GM23248 (cell line): ENCODE data around the gene ELP5. TPM values are rescaled to one million over a fixed set of nuclear protein-coding genes. Genes with fewer than 3 reads are reported as not detected.

Source experiments
- DNase-seq: peaks from one replicate; pipeline ENCODE4 v3.0.0-alpha.2; 2015
- H2AFZ ChIP-seq: fragments of 200-600 bp; sonication (generic); 2 replicates; pipeline ENCODE4 v1.6.1; 2016; ENCODE audit warnings: antibody characterized with exemption
- H3F3A ChIP-seq: fragments of 200-600 bp; sonication (generic); 2 replicates; pipeline ENCODE4 v1.6.1; 2016; ENCODE audit warnings: mild to moderate bottlenecking, antibody characterized with exemption, mixed run types; ENCODE audit not compliant: insufficient read depth
- H3K27ac ChIP-seq: fragments of 200-600 bp; sonication (generic); 2 replicates; pipeline ENCODE4 v1.5.1; 2016; ENCODE audit warnings: mild to moderate bottlenecking
- H3K27me3 ChIP-seq: fragments of 200-600 bp; sonication (generic); replicated peaks from 2 replicates; pipeline ENCODE4 v1.6.1; 2016; ENCODE audit warnings: mild to moderate bottlenecking; ENCODE audit not compliant: insufficient read depth
- H3K36me3 ChIP-seq: fragments of 200-600 bp; sonication (generic); 2 replicates; pipeline ENCODE4 v1.6.1; 2016; ENCODE audit warnings: low read depth, mild to moderate bottlenecking
- H3K4me1 ChIP-seq: fragments of 200-600 bp; sonication (generic); 2 replicates; pipeline ENCODE4 v1.6.1; 2016; ENCODE audit warnings: mild to moderate bottlenecking; ENCODE audit not compliant: insufficient read depth
- H3K4me2 ChIP-seq: fragments of 200-600 bp; sonication (generic); one replicate; pipeline ENCODE4 v1.6.1; 2016; ENCODE audit warnings: mild to moderate bottlenecking; ENCODE audit not compliant: unreplicated experiment
- H3K4me3 ChIP-seq: fragments of 200-600 bp; sonication (generic); 2 replicates; pipeline ENCODE4 v1.5.1; 2016; ENCODE audit warnings: mild to moderate bottlenecking
- H3K79me2 ChIP-seq: fragments of 200-600 bp; sonication (generic); 2 replicates; pipeline ENCODE4 v1.6.1; 2016; ENCODE audit warnings: mild to moderate bottlenecking; ENCODE audit not compliant: insufficient read depth
- H3K9ac ChIP-seq: fragments of 200-600 bp; sonication (generic); 2 replicates; pipeline ENCODE4 v1.6.1; 2016; ENCODE audit warnings: mild to moderate bottlenecking
- H3K9me2 ChIP-seq: fragments of 200-600 bp; sonication (generic); 2 replicates; pipeline ENCODE4 v1.6.1; 2016; ENCODE audit warnings: mixed run types, mild to moderate bottlenecking, moderate library complexity; ENCODE audit not compliant: insufficient read depth
- H3K9me3 ChIP-seq: fragments of 200-600 bp; sonication (generic); one replicate; pipeline ENCODE4 v1.6.1; 2017; ENCODE audit warnings: low read depth
- H4K20me1 ChIP-seq: fragments of 200-600 bp; sonication (generic); 2 replicates; pipeline ENCODE4 v1.6.0; 2016; ENCODE audit not compliant: insufficient read depth
- EZH2 ChIP-seq: fragments of 200-600 bp; sonication (generic); IDR thresholded peaks from 2 replicates; pipeline ENCODE4 v1.6.1; 2018; ENCODE audit warnings: antibody characterized with exemption, mild to moderate bottlenecking; ENCODE audit not compliant: insufficient read depth, poor library complexity, severe bottlenecking
- EZH2phosphoT487 ChIP-seq: fragments of 200-600 bp; sonication (generic); IDR thresholded peaks from 2 replicates; pipeline ENCODE4 v1.6.1; 2018; ENCODE audit warnings: antibody characterized with exemption, moderate library complexity, mild to moderate bottlenecking, low read depth; ENCODE audit not compliant: insufficient read depth
- WGBS, 2 experiments: methylation state at CpG; one replicate each; pipeline ENCODE4 v1.1.6; 2015 to 2017; ENCODE audit warnings: low lambda C conversion rate in 2 of 2, low coverage in 1 of 2; ENCODE audit errors: missing lambda C conversion rate in 2 of 2; 5-methylcytosine and 5-hydroxymethylcytosine counted together
- in situ Hi-C: fragments of 300-500 bp; cut with MboI; formaldehyde crosslinking; loops from 2 replicates; pipeline ENCODE4 v1.15.0; 2020
- polyA plus RNA-seq: library from polyadenylated mRNA; unstranded; fragments of >200 nt; fragmentation: Nextera tagmentation; extraction: Ambion mirVana; gene quantifications from 2 replicates; pipeline ENCODE4 v1.2.1, GENCODE V29; 2016
- total RNA-seq: library from RNA; depleted of rRNA; stranded (reverse); fragments of >200 nt; shearing (Covaris generic); gene quantifications from 2 replicates; pipeline ENCODE4 v1.2.3, GENCODE V29; 2014

The ELP5 gene
- total and polyA plus RNA-seq, 2 experiments from 2014 or later: 32.9 to 34.8 TPM

DNA sequence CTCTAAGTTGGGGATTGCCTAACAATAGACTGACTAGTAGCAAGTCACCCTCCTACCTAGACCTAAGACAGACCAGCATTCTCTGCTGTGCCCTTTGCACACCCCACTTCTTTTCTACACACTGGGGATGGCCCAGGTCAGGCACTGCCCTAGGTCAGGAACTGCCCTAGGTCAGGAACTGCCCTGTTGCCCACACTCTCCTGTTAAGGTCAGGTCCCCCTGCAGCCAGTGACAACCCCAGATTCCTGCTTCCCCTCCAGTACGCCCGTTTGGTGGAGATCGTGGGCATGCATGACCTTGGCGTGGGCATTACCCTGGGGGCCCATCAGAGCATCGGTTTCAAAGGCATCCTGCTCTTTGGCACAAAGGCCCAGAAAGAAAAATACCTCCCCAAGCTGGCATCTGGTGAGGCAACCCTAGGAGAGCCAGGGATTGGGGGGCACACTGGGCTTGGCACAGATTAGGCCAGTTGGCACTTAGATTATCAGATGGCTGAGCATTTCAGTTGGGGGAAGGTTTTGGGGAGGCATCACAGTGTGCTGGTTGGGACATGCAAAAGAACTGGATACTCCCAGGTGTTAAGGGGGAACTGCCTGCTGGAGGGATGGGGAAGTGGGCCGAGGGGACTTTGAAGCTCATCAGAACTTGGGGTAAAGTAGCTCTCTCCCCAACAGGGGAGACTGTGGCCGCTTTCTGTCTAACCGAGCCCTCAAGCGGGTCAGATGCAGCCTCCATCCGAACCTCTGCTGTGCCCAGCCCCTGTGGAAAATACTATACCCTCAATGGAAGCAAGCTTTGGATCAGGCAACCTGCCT is 30.5 kb upstream of the ELP5 start:
- Histone ChIP-seq H3K9me3 (no peaks in the 10 kb centered on the region), H3F3A (peaks cover 23% of the 10 kb centered on the region; the same call in 1 of the 2 replicates), H3K27ac (peak overlapping the region; percentile 86), H3K9me2 (no peaks in the 10 kb centered on the region), H3K36me3 (peaks cover 21% of the 10 kb centered on the region; the same call in 1 of the 2 replicates), H3K27me3 (no peaks in the 10 kb centered on the region), H4K20me1 (no peaks in the 10 kb centered on the region), H2AFZ (no peak overlapping the region), H3K9ac (peak overlapping the region; percentile 91; the same call in 1 of the 2 replicates), H3K4me3 (peak overlapping the region; percentile 81), H3K4me1 (peaks cover 18% of the 10 kb centered on the region; the same call in 1 of the 2 replicates), H3K4me2 (peak overlapping the region; percentile 91), H3K79me2 (peaks cover 42% of the 10 kb centered on the region)
- WGBS, 2 experiments: 65% methylated on average over 10 of the region's 10 CpGs
- TF ChIP-seq EZH2phosphoT487 (no peak), EZH2 (no peak)
- DNase-seq: no peak
- in situ Hi-C loops: no loop called here

DNA sequence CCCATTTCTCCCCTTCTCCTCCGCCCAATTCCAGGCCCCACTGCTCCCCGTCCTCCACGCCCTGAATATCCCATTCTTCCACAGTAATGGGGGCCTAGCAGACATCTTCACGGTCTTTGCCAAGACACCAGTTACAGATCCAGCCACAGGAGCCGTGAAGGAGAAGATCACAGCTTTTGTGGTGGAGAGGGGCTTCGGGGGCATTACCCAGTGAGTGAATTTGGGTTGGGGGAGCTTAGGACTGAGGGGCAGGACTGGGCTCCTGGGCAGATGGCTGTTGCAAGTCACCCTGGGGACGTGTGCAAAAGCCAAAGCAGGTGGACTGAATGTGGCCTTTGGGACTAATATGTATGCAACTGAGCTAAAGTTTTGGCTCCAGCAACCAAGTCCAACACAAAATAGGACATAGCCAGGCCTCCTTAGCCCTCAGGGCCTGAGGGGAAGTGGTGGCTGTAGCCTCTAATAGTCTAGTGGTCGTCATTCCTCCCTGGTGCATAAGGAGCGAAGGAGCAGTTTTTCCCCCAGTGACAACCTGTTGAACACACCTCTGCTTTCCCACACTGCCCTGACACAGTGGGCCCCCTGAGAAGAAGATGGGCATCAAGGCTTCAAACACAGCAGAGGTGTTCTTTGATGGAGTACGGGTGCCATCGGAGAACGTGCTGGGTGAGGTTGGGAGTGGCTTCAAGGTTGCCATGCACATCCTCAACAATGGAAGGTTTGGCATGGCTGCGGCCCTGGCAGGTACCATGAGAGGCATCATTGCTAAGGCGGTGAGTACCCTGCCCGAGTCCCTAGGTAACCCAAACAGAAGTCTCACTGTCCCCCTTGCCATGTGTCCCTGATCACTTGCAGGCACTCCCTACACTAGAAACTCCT is 29.7 kb upstream of the ELP5 start:
- peaks cover 21% of the 10 kb centered on the region; the same call in 1 of the 2 replicates for H3F3A ChIP-seq
- peaks cover 15% of the 10 kb centered on the region; the same call in 1 of the 2 replicates for H3K4me1 ChIP-seq
- no peak for DNase-seq
- in situ Hi-C loops: no loop called here
- H3K79me2 ChIP-seq: peaks cover 36% of the 10 kb centered on the region
- no peak overlapping the region for H3K4me3 ChIP-seq
- WGBS, 2 experiments: 76 to 80% methylated on average over 15 of the region's 15 CpGs
- no peak overlapping the region for H2AFZ ChIP-seq
- H3K27ac ChIP-seq: no peak overlapping the region
- no peak overlapping the region for H3K4me2 ChIP-seq
- TF ChIP-seq EZH2phosphoT487: no peak
- no peak for TF ChIP-seq EZH2
- H3K36me3 ChIP-seq: peaks cover 21% of the 10 kb centered on the region; the same call in 1 of the 2 replicates
- no peaks in the 10 kb centered on the region for H3K9me2 ChIP-seq
- H3K27me3 ChIP-seq: no peaks in the 10 kb centered on the region
- H3K9ac ChIP-seq: peak overlapping the region; percentile 91; the same call in 1 of the 2 replicates
- H3K9me3 ChIP-seq: no peaks in the 10 kb centered on the region
- H4K20me1 ChIP-seq: no peaks in the 10 kb centered on the region

DNA sequence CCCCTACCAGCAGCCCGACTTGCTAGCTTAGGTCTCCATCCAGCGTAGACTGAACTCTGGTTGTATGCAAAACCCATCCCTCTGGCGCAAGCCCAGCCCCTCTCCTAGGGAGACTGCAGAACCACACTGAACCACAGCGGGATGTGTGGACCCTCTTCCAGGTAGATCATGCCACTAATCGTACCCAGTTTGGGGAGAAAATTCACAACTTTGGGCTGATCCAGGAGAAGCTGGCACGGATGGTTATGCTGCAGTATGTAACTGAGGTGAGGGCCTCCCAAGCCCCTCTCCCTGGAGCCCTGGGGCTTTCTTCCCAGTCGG is 29.1 kb upstream of the ELP5 start:
- peaks cover 11% of the 10 kb centered on the region; the same call in 1 of the 2 replicates for H3K4me1 ChIP-seq

DNA sequence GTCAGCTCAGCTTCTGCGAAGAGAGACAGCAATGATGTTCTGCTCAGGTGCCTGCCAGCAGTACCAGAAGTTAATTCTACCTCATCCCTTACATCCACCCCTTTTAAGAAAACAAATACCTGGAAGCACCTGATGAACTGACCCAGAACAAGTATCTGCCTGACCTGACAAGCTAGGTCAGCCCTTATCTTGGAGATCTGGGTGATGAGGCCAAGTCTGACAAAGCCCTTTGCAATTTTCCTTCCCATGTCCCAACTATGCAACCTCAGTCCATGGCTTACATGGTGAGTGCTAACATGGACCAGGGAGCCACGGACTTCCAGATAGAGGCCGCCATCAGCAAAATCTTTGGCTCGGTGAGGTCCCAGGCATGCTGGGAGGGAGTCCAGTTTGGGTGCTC is 28.6 kb upstream of the ELP5 start:
- Histone ChIP-seq H3K9me2 (no peaks in the 10 kb centered on the region), H2AFZ (no peak overlapping the region), H3K9me3 (no peaks in the 10 kb centered on the region), H3K36me3 (peaks cover 21% of the 10 kb centered on the region; the same call in 1 of the 2 replicates), H3F3A (peaks cover 21% of the 10 kb centered on the region; the same call in 1 of the 2 replicates), H3K4me1 (0 out of 2 replicates have a peak, but pooled peaks cover 7% of the 10 kb centered on the region), H3K27me3 (no peaks in the 10 kb centered on the region), H3K79me2 (peaks cover 32% of the 10 kb centered on the region), H3K9ac (no peak overlapping the region), H3K27ac (no peak overlapping the region), H4K20me1 (no peaks in the 10 kb centered on the region), H3K4me3 (no peak overlapping the region), H3K4me2 (no peak overlapping the region)
- TF ChIP-seq EZH2phosphoT487 (no peak), EZH2 (no peak)
- WGBS, 2 experiments: 72 to 78% methylated on average over 4 of the region's 4 CpGs
- in situ Hi-C loops: no loop called here
- DNase-seq: no peak

More for the DNA sequence above, 29.1 kb upstream of the ELP5 start:
- Histone ChIP-seq H2AFZ (no peak overlapping the region), H3F3A (peaks cover 21% of the 10 kb centered on the region; the same call in 1 of the 2 replicates), H3K79me2 (peaks cover 32% of the 10 kb centered on the region), H3K4me2 (no peak overlapping the region), H3K36me3 (peaks cover 21% of the 10 kb centered on the region; the same call in 1 of the 2 replicates), H3K9me3 (no peaks in the 10 kb centered on the region), H3K9me2 (no peaks in the 10 kb centered on the region), H4K20me1 (no peaks in the 10 kb centered on the region), H3K4me3 (no peak overlapping the region), H3K9ac (no peak overlapping the region), H3K27me3 (no peaks in the 10 kb centered on the region), H3K27ac (no peak overlapping the region)
- DNase-seq: no peak
- in situ Hi-C loops: no loop called here
- WGBS, 2 experiments: 69 to 77% methylated on average over 7 of the region's 7 CpGs
- TF ChIP-seq EZH2phosphoT487 (no peak), EZH2 (no peak)
